Activated effector memory CD4-positive, alpha-beta T cell treated with anti-CD3 and anti-CD28 coated beads, Interleukin-2, amount 50 U/mL, for 16 hours (primary cell): ENCODE data around the gene NPLOC4.

ENCODE experiments used
- DNase-seq: peaks from one replicate; pipeline ENCODE4 v3.0.0-alpha.2; 2020

The NPLOC4 gene

GRCh38 chr17:81636505-81637288, at the start of gene NPLOC4, which contains the start of gene TSPAN10:
TSS of gene NPLOC4 (minus strand) at chr17:81637112. CDS start at chr17:81636930, 182 bp downstream.
TSS of gene TSPAN10 (plus strand) at chr17:81637196. CDS start at chr17:81642413, 5,217 bp downstream.
- DNase-seq = peak; percentile 94

- no peak for DNase-seq
Measured at GRCh38 chr17:81686614-81687013, 49.7 kb upstream of the NPLOC4 start.

- peak; percentile 81 for DNase-seq
Measured at GRCh38 chr17:81685108-81685507, 48.2 kb upstream of the NPLOC4 start.

GRCh38 chr17:81684442-81684911, 47.6 kb upstream of the NPLOC4 start:
- peak; percentile 71 for DNase-seq

- peak; percentile 99 for DNase-seq
Measured at GRCh38 chr17:81683584-81684441, 46.9 kb upstream of the NPLOC4 start, which contains the start of the genes ARL16 and HGS. TSS of gene ARL16 (minus strand) at chr17:81683797. CDS start at chr17:81683753, 44 bp downstream. TSS of gene HGS (plus strand) at chr17:81684011. CDS start at chr17:81684067, 56 bp downstream.

- no peak for DNase-seq
Measured at GRCh38 chr17:81683208-81683583, 46.3 kb upstream of the NPLOC4 start.

GRCh38 chr17:81682565-81683207, 45.8 kb upstream of the NPLOC4 start:
- DNase-seq = no peak

- no peak for DNase-seq
Measured at GRCh38 chr17:81681672-81682071, 44.8 kb upstream of the NPLOC4 start.

- DNase-seq = no peak
Measured at GRCh38 chr17:81680150-81680549, 43.2 kb upstream of the NPLOC4 start.

GRCh38 chr17:81676906-81677305, 40.0 kb upstream of the NPLOC4 start:
- no peak for DNase-seq

- DNase-seq = peak; percentile 75
Measured at GRCh38 chr17:81675515-81676221, 38.8 kb upstream of the NPLOC4 start.

GRCh38 chr17:81673561-81674258, 36.8 kb upstream of the NPLOC4 start:
- no peak for DNase-seq

- no peak for DNase-seq
Measured at GRCh38 chr17:81672954-81673353, 36.0 kb upstream of the NPLOC4 start.

- DNase-seq = no peak
Measured at GRCh38 chr17:81672504-81672903, 35.6 kb upstream of the NPLOC4 start.

- no peak for DNase-seq
Measured at GRCh38 chr17:81667754-81668153, 30.8 kb upstream of the NPLOC4 start.

- peak; percentile 97 for DNase-seq
Measured at GRCh38 chr17:81666342-81667191, 29.7 kb upstream of the NPLOC4 start, which contains the start of the genes CCDC137 and OXLD1. TSS of gene CCDC137 (plus strand) at chr17:81666737. CDS start at chr17:81666767, 30 bp downstream. TSS of gene OXLD1 (minus strand) at chr17:81666605. CDS start at chr17:81666577, 28 bp downstream.

GRCh38 chr17:81666092-81666341, 29.1 kb upstream of the NPLOC4 start:
- no peak for DNase-seq

- peak; percentile 83 for DNase-seq
Measured at GRCh38 chr17:81665205-81666091, 28.5 kb upstream of the NPLOC4 start.

GRCh38 chr17:81664051-81664470, 27.1 kb upstream of the NPLOC4 start:
- DNase-seq = no peak

- DNase-seq = no peak
Measured at GRCh38 chr17:81662002-81662401, 25.1 kb upstream of the NPLOC4 start.
